ENCODE data around the gene VSTM1. TPM values are rescaled to one million over a fixed set of nuclear protein-coding genes. Genes with fewer than 3 reads are reported as not detected.
"Not testable (repeated sequence)": the region's sequence is repeated elsewhere in the genome, so short reads cannot be mapped to it uniquely, and the experiment has no call there.

VSTM1 gene
- total RNA-seq, 1 donor from 2014 or later = not detected

DNA sequence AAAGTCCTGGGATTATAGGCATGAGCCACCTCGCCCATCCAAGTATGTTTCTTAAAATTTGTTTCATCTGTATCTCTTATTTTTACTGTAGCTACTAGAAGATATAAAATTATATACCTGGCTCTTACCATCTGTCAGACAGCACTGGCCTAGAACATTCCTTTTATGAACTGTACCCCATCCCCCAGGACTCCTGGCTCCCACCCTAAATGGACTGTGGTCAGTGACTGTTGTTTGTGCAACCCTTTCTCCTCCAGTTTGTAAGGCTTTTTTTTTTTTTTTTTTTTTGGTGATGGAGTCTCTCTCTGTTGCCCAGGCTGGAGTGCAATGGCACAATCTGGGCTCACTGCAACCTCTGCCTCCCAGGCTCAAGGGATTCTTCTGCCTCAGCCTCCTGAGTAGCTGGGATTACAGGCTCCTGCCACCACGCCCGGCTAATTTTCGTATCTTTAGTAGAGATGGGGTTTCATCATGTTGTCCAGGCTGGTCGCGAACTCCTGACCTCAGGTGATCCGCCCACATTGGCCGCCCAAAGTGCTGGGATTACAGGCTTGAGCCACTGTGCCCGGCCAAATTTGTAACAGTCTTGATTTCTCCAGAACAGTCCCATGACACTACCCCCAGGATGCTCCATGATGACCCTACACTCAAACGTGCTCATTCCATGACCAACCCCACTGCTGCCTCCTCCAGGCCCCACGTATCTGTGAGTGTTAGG, 41.5 kb upstream of the VSTM1 start:
- Histone ChIP-seq H3K79me2 (ENCODE audit: low read depth) (peaks cover 23% of the 10 kb centered on the region), H3K27me3 (no peaks in the 10 kb centered on the region), H3K4me3 (no peak overlapping the region), H3K9ac (no peak overlapping the region), H3K9me3 (ENCODE audit: low read depth) (no peaks in the 10 kb centered on the region), H3K36me3 (no peaks in the 10 kb centered on the region), H3F3A (ENCODE audit: low read depth) (peaks cover 7% of the 10 kb centered on the region), H3K4me2 (no peak overlapping the region), H4K20me1 (ENCODE audit: low read depth) (no peaks in the 10 kb centered on the region), H3K27ac (no peak overlapping the region), H2AFZ (replicated peaks) (no peak overlapping the region), H3K4me1 (no peaks in the 10 kb centered on the region)
- Mint-ChIP-seq H3K4me1 (peaks cover 12% of the 10 kb centered on the region), H3K9me3 (no peaks in the 10 kb centered on the region), H3K27me3 (ENCODE audit: insufficient read depth, low read depth) (peaks cover 12% of the 10 kb centered on the region), H3K36me3 (peaks cover 12% of the 10 kb centered on the region), H3K27ac (no peak overlapping the region), H3K4me3 (peak overlapping the region; percentile 98)
- TF ChIP-seq EZH2 (IDR thresholded peaks at IDR 0.05) (no peak), EZH2phosphoT487 (IDR thresholded peaks at IDR 0.05) (no peak), CTCF (IDR thresholded peaks at IDR 0.05) (no peak)
- no peak for DNase-seq (ENCODE audit: low spot score)

DNA sequence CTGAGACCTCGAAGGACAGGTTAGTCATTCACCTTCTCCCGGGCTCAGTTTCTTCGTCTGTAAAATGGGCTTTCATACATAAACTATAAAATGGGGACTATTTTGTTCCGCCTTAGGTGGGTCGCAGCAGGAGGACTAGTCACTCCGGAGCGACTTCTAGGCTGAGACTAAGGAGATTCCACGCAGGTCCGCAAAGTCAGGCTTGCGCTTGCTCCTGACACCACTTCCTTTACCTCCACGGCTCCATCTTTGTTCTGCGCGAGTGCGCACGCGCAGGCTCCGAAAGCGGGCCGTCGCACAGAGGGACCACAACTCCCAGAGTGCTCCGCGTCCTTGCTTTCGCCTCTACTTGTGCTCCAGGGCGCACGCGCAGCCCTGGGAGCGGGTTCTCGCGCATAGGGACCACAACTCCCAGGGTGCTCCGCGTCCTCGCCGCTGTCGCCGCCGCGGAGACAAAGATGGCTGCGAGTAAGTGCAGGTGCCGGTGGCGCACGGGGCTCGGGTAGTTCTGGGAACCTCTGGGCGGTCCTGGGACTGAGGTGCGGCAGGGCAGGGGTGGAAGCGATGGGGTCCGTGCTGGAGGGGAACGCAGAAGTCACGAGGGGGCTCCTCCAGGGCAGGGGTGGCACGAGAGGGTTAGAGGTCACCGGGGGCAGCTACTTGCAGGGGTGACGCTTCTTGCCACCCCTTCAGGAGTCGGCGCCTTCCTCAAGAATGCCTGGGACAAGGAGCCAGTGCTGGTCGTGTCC, 38.9 kb upstream of the VSTM1 start, which contains the start of gene NDUFA3:
NDUFA3 (plus strand) TSS at position 435 of the 749 bp plus-strand sequence; CDS start at position 459, 24 bp downstream.
- H3F3A ChIP-seq (ENCODE audit: low read depth) = peaks cover 7% of the 10 kb centered on the region
- no peak for TF ChIP-seq CTCF (IDR thresholded peaks at IDR 0.05)
- no peak for TF ChIP-seq EZH2 (IDR thresholded peaks at IDR 0.05)
- TF ChIP-seq EZH2phosphoT487 (IDR thresholded peaks at IDR 0.05) = no peak
- H3K36me3 Mint-ChIP-seq = peaks cover 10% of the 10 kb centered on the region
- H3K4me1 ChIP-seq = no peaks in the 10 kb centered on the region
- H3K79me2 ChIP-seq (ENCODE audit: low read depth) = peaks cover 23% of the 10 kb centered on the region
- peak within 1 kb of the TSS; percentile 29 for H2AFZ ChIP-seq (replicated peaks)
- H3K4me2 ChIP-seq = peak within 1 kb of the TSS; percentile 82
- H3K27ac Mint-ChIP-seq = peak within 1 kb of the TSS; percentile 91
- no peaks in the 10 kb centered on the region for H3K9me3 Mint-ChIP-seq
- peak within 1 kb of the TSS; percentile 55 for H3K9ac ChIP-seq
- no peak within 1 kb of the TSS for H3K27ac ChIP-seq
- H3K36me3 ChIP-seq = no peaks in the 10 kb centered on the region
- peaks cover 12% of the 10 kb centered on the region for H3K4me1 Mint-ChIP-seq
- peak within 1 kb of the TSS; percentile 98 for H3K4me3 Mint-ChIP-seq
- H3K4me3 ChIP-seq = peak within 1 kb of the TSS; percentile 76
- H3K27me3 Mint-ChIP-seq (ENCODE audit: insufficient read depth, low read depth) = peaks cover 13% of the 10 kb centered on the region
- no peaks in the 10 kb centered on the region for H4K20me1 ChIP-seq (ENCODE audit: low read depth)
- peak; percentile 99 for DNase-seq (ENCODE audit: low spot score)
- no peaks in the 10 kb centered on the region for H3K9me3 ChIP-seq (ENCODE audit: low read depth)
- peaks cover 4% of the 10 kb centered on the region for H3K27me3 ChIP-seq

- Histone ChIP-seq H3K4me2 (no peak within 1 kb of the TSS), H4K20me1 (ENCODE audit: low read depth) (no peaks in the 10 kb centered on the region), H3K27ac (no peak within 1 kb of the TSS), H3K27me3 (peaks cover 25% of the 10 kb centered on the region), H3K9me3 (ENCODE audit: low read depth) (no peaks in the 10 kb centered on the region), H3K4me3 (no peak within 1 kb of the TSS), H3K79me2 (ENCODE audit: low read depth) (peaks cover 23% of the 10 kb centered on the region), H3F3A (ENCODE audit: low read depth) (peaks cover 7% of the 10 kb centered on the region), H3K4me1 (no peaks in the 10 kb centered on the region), H2AFZ (replicated peaks) (no peak within 1 kb of the TSS), H3K36me3 (no peaks in the 10 kb centered on the region), H3K9ac (no peak within 1 kb of the TSS)
- TF ChIP-seq EZH2 (IDR thresholded peaks at IDR 0.05) = no peak
- no peak for TF ChIP-seq CTCF (IDR thresholded peaks at IDR 0.05)
- no peak for TF ChIP-seq EZH2phosphoT487 (IDR thresholded peaks at IDR 0.05)
- Mint-ChIP-seq H3K4me3 (peak within 1 kb of the TSS; percentile 98), H3K4me1 (peaks cover 16% of the 10 kb centered on the region), H3K36me3 (peaks cover 2% of the 10 kb centered on the region), H3K27me3 (ENCODE audit: insufficient read depth, low read depth) (peaks cover 11% of the 10 kb centered on the region), H3K9me3 (no peaks in the 10 kb centered on the region), H3K27ac (no peak within 1 kb of the TSS)
- no peak for DNase-seq (ENCODE audit: low spot score)
Observed at GRCh38 chr19:54100561-54100960, 36.9 kb upstream of the VSTM1 start, which contains the start of gene OSCAR. Gene OSCAR, minus strand, starts transcription at chr19:54100803. Its CDS starts 11 bp downstream, at chr19:54100792.

GRCh38 chr19:54099903-54100255, 36.2 kb upstream of the VSTM1 start:
- H3K27ac Mint-ChIP-seq = not testable (repeated sequence)

More at GRCh38 chr19:54099903-54100255, 36.2 kb upstream of the VSTM1 start:
- H3K9me3 ChIP-seq (ENCODE audit: low read depth); H3K4me3 Mint-ChIP-seq; H3F3A ChIP-seq (ENCODE audit: low read depth); H3K4me2 ChIP-seq; H3K36me3 Mint-ChIP-seq; H3K36me3 ChIP-seq; H3K9ac ChIP-seq; H4K20me1 ChIP-seq (ENCODE audit: low read depth); H3K4me1 ChIP-seq; H2AFZ ChIP-seq (replicated peaks); H3K27ac ChIP-seq; DNase-seq (ENCODE audit: low spot score); H3K9me3 Mint-ChIP-seq; H3K4me3 ChIP-seq: not testable (repeated sequence)
- Histone ChIP-seq H3K27me3 (peaks cover 32% of the 10 kb centered on the region), H3K79me2 (ENCODE audit: low read depth) (peaks cover 21% of the 10 kb centered on the region)
- H3K4me1 Mint-ChIP-seq = peaks cover 14% of the 10 kb centered on the region
- H3K27me3 Mint-ChIP-seq (ENCODE audit: insufficient read depth, low read depth) = peaks cover 11% of the 10 kb centered on the region
